Astrocyte of the spinal cord (primary cell): ENCODE results near the gene COA8.

Experiments used
- DNase-seq: peaks from one replicate; pipeline ENCODE4 v3.0.0; 2011; ENCODE audit warnings: low read depth, low spot score
- H3K4me3 ChIP-seq: 2 replicates; pipeline ENCODE4 v1.5.1; 2011; ENCODE audit warnings: low read depth, mild to moderate bottlenecking, low read length, moderate library complexity
- in situ Hi-C: cut with HindIII; loops from 2 replicates; pipeline ENCODE4 v1.10.0; 2017; ENCODE audit warnings: low sequenced_read_pairs
- TF ChIP-seq, protein P1 (sequence below): IDR thresholded peaks from 2 replicates; pipeline ENCODE4 v1.5.1; 2012; ENCODE audit warnings: low read depth, mild to moderate bottlenecking, low read length, inconsistent platforms

The COA8 gene

DNA sequence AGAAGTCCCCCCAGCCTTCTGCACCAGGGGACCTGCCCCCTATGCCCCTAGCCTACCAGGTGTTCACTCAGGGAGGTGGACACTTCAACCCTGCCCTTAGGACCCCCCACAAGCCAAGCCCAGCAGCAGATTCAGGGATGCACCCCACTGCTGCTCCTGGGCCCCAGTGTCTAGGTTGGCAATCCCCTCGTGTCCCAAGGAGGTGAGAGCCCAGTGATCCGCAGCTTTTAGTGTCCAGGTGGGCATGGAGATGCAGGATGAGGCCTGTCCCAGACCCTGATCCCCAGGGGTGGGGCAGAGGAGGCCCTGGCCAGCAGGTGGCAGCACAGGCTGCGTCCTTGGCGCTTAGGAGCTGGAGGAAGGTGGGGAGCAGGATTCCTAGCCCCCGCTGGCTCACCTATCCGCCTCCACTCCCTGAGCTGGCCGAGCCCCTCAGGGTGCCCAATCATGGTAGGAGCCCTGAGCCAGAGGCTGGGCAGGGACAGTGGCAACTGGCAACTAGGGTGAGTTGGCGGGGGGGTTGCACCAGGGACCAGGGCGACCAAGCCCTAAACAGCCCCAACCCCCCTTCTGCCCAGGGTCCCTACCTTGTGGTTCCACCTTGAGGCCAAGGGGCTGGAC is 44.2 kb upstream of the COA8 start:
- in situ Hi-C loops, result no loop called here
- TF ChIP-seq, protein P1, sequence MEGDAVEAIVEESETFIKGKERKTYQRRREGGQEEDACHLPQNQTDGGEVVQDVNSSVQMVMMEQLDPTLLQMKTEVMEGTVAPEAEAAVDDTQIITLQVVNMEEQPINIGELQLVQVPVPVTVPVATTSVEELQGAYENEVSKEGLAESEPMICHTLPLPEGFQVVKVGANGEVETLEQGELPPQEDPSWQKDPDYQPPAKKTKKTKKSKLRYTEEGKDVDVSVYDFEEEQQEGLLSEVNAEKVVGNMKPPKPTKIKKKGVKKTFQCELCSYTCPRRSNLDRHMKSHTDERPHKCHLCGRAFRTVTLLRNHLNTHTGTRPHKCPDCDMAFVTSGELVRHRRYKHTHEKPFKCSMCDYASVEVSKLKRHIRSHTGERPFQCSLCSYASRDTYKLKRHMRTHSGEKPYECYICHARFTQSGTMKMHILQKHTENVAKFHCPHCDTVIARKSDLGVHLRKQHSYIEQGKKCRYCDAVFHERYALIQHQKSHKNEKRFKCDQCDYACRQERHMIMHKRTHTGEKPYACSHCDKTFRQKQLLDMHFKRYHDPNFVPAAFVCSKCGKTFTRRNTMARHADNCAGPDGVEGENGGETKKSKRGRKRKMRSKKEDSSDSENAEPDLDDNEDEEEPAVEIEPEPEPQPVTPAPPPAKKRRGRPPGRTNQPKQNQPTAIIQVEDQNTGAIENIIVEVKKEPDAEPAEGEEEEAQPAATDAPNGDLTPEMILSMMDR, result peak; percentile 95
- DNase-seq, result no peak
- H3K4me3 ChIP-seq, result no peak overlapping the region

DNA sequence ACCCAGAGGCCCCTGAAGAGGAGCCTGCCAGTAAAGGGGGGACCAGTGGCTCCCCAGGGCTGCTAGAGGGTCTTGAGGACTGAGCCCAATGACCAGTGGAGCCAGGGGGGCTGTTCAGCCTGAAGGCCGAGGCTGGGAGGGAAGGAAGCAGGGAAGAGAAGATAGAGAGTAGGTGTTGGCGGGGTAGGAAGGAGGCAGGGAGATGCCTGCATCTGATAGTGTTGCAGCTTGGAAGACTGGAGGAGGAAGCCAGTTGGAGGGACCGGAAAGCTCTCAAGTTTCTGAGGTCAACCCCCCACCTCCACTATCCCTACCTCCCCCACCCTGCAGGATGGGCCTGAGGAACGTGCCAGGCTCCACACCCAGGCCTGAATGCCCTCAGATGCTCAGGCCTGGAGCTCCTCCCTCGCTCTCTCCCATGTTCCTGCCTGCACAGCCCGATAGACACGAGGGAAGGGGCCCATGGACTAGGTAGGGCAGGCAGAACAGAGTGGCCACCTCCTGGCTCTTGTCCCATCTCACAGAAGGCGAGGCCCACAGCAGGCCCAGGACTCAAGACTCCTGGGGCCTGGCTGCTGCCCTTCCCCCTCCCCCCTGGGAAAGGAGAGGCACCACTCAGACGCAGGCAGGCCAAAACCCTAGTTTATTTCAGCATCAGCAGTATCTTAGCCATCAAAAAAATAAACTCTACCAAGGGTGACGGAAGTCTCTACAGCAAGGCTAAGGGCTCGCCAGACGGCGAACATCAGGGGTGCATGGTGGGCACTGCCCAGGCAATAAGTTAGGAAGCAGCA is 43.5 kb upstream of the COA8 start:
- no peak for DNase-seq
- TF ChIP-seq, protein P1, result no peak
- in situ Hi-C loops, result no loop called here
- no peak overlapping the region for H3K4me3 ChIP-seq

DNA sequence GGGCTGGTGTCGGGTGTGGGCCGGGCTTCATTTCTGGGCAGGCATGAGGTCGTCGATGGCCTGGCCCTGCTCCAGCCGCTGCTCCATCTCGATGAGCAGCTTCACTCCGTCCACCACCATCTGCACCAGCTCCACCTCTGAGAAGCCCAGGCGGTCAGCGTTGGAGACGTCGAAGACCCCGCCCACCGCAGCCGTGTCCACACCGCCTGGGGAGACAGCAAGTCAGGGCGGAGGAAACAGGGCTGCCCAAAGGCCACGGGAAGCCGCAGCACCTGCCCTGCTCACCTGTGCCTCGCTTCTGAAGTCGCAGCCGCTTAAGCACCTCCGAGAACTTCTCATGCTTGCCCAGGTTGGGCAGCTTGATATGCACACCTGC is 42.9 kb upstream of the COA8 start:
- no peak for DNase-seq
- in situ Hi-C loops, result no loop called here
- TF ChIP-seq, protein P1, result no peak
- no peak overlapping the region for H3K4me3 ChIP-seq

DNA sequence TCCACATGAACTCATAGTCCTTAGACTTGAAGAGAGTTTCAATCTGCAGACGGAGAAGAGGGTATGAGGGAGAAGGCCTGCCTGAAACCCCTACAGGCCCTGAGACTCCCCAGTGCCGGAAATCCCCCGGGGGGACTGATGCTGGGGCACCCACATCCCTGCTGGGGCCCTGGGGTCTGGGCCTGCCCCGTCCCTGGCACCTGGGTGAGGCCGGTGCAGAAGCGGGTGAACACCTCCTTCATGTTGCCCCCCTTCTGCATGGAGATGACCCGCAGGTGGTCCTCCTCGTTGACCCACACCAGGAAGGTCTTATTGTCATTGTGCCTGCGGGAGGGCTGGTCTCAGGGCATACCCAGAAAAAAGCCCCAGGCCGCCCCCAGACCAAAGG is 42.5 kb upstream of the COA8 start:
- no peak for DNase-seq
- TF ChIP-seq, protein P1, result no peak
- in situ Hi-C loops, result no loop called here
- H3K4me3 ChIP-seq, result no peak overlapping the region

DNA sequence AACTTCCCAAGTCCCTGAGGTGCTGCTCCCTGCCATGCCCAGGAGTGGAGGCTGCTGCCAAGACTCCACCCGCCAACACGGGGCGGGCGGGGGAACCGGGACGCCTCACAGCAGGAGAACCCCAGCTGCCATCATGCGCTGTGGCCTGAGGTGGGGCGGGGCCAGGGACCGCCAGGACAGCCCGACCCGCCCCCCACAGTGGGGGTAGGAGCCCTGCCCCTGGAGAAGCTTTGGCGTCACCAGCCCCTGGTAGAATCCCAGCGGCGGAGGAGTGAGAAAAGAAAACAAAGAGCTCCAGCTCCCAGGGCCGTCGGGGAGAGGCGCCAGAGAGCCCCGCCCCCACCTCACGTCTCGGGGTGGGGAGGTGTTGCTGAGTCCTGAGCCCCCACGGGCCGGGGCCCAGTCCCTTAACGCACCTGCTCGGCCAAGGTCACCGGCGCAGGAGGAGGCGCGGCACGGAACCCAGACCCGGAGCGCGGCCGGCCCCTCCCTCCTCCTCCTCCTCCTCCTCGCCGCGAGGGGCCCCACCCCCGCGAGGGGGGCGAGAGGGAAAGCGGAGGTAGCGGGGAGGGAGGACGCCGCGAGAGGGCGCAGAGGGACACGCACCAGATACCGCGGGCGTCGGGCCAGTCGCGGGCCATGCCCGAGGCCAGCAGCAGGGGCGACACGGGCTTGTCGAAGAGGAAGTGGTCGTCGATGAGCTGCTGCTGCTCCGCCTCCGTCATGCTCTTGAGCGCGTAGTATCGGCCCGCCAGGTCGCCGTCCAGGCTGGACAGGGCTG is 41.9 kb upstream of the COA8 start:
- TF ChIP-seq, protein P1, result peak; percentile 40
- peak overlapping the region; percentile 22 for H3K4me3 ChIP-seq
- in situ Hi-C loops, result no loop called here
- DNase-seq, result peak; percentile 55

DNA sequence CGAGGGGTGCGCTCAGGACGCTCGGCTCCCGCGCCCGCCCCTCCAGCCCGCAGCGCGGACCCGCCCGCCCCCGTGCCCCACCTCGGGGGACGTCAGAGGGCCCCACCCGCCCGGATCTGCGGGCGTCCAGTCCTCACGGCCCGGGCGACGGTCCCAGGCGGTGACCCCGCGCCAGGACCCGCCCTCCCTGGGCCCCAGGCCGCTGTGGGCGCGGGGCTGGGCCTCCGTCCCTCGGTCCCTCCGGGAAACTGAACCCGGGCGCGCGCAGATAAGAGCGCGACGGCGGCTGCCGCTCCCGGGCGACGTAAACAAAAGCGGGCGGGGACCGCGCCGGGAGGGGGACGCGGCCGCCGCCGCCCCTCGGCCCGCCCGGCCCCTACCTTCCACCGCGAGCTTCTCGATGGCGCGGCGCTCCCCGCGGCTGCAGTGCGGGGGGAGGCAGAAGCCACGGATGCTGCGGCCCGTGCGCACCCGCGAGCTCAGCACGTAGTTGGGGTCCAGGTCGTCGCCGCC is 41.3 kb upstream of the COA8 start:
- TF ChIP-seq, protein P1, result no peak
- H3K4me3 ChIP-seq, result peak overlapping the region; percentile 22
- DNase-seq, result no peak
- in situ Hi-C loops, result no loop called here
